Measurements from ENCODE around the gene MAPK8IP3. TPM values are rescaled to one million over a fixed set of nuclear protein-coding genes. Genes with fewer than 3 reads are reported as not detected.
A peak's percentile ranks its signal among the peaks of the same experiment; 100 is the strongest.

Gene MAPK8IP3
- total RNA-seq, 2 experiments from 2014 or later = 146 to 157 TPM

- H3K27ac Mint-ChIP-seq = no peak overlapping the region
- POLR2A ChIA-PET = interaction anchor here (0.6 kb wide), 1 partner anchor 162 kb away, joined by 3 read pairs; no protein-coding TSS in a partner anchor
- H3K4me1 Mint-ChIP-seq = no peaks in the 10 kb centered on the region
- H3K9me3 Mint-ChIP-seq = no peaks in the 10 kb centered on the region
- peaks cover 1% of the 10 kb centered on the region for H3K36me3 Mint-ChIP-seq
- ATAC-seq (ENCODE audit: low read depth) (no peak), DNase-seq (peak; percentile 21)
- H3K4me3 Mint-ChIP-seq = no peak overlapping the region
- no peaks in the 10 kb centered on the region for H3K27me3 Mint-ChIP-seq
Observed at GRCh38 chr16:1740781-1741490, 34.9 kb downstream of the MAPK8IP3 start.

GRCh38 chr16:1741553-1742165 is 35.7 kb downstream of the MAPK8IP3 start:
- H3K27ac Mint-ChIP-seq = no peak overlapping the region
- peaks cover 1% of the 10 kb centered on the region for H3K36me3 Mint-ChIP-seq
- DNase-seq (peak; percentile 24), ATAC-seq (ENCODE audit: low read depth) (no peak)
- no peaks in the 10 kb centered on the region for H3K4me1 Mint-ChIP-seq
- POLR2A ChIA-PET = interaction anchor here (0.6 kb wide), 1 partner anchor 163 kb away, joined by 3 read pairs; no protein-coding TSS in a partner anchor
- H3K4me3 Mint-ChIP-seq = no peak overlapping the region
- no peaks in the 10 kb centered on the region for H3K9me3 Mint-ChIP-seq
- no peaks in the 10 kb centered on the region for H3K27me3 Mint-ChIP-seq

- Mint-ChIP-seq H3K36me3 (peaks cover 1% of the 10 kb centered on the region), H3K4me3 (no peak overlapping the region), H3K4me1 (no peaks in the 10 kb centered on the region), H3K9me3 (no peaks in the 10 kb centered on the region), H3K27ac (no peak overlapping the region), H3K27me3 (no peaks in the 10 kb centered on the region)
- DNase-seq (peak; percentile 23), ATAC-seq (ENCODE audit: low read depth) (peak; percentile 27)
- POLR2A ChIA-PET = no interaction called here
Observed at GRCh38 chr16:1743376-1744337, 37.7 kb downstream of the MAPK8IP3 start.

GRCh38 chr16:1744338-1744840 is 38.4 kb downstream of the MAPK8IP3 start:
- H3K36me3 Mint-ChIP-seq = peaks cover 1% of the 10 kb centered on the region
- no peaks in the 10 kb centered on the region for H3K27me3 Mint-ChIP-seq
- no peak overlapping the region for H3K4me3 Mint-ChIP-seq
- POLR2A ChIA-PET = no interaction called here
- DNase-seq = no peak
- no peak overlapping the region for H3K27ac Mint-ChIP-seq
- no peaks in the 10 kb centered on the region for H3K4me1 Mint-ChIP-seq
- no peak for ATAC-seq (ENCODE audit: low read depth)
- no peaks in the 10 kb centered on the region for H3K9me3 Mint-ChIP-seq

- POLR2A ChIA-PET = no interaction called here
- no peak overlapping the region for H3K4me3 Mint-ChIP-seq
- ATAC-seq (ENCODE audit: low read depth) = no peak
- H3K27ac Mint-ChIP-seq = no peak overlapping the region
- no peak for DNase-seq
- no peaks in the 10 kb centered on the region for H3K9me3 Mint-ChIP-seq
- H3K27me3 Mint-ChIP-seq = no peaks in the 10 kb centered on the region
- H3K4me1 Mint-ChIP-seq = no peaks in the 10 kb centered on the region
- peaks cover 1% of the 10 kb centered on the region for H3K36me3 Mint-ChIP-seq
Observed at GRCh38 chr16:1745181-1745899, 39.3 kb downstream of the MAPK8IP3 start.

GRCh38 chr16:1745900-1746692 is 40.1 kb downstream of the MAPK8IP3 start:
- DNase-seq (peak; percentile 21), ATAC-seq (ENCODE audit: low read depth) (no peak)
- Mint-ChIP-seq H3K9me3 (no peaks in the 10 kb centered on the region), H3K36me3 (peaks cover 1% of the 10 kb centered on the region), H3K27me3 (no peaks in the 10 kb centered on the region), H3K4me3 (no peak overlapping the region), H3K4me1 (no peaks in the 10 kb centered on the region), H3K27ac (no peak overlapping the region)
- POLR2A ChIA-PET = no interaction called here

- peak; percentile 20 for DNase-seq
- no peak overlapping the region for H3K27ac Mint-ChIP-seq
- peaks cover 1% of the 10 kb centered on the region for H3K36me3 Mint-ChIP-seq
- POLR2A ChIA-PET = no interaction called here
- H3K4me3 Mint-ChIP-seq = no peak overlapping the region
- no peaks in the 10 kb centered on the region for H3K9me3 Mint-ChIP-seq
- no peak for ATAC-seq (ENCODE audit: low read depth)
- no peaks in the 10 kb centered on the region for H3K4me1 Mint-ChIP-seq
- H3K27me3 Mint-ChIP-seq = no peaks in the 10 kb centered on the region
Observed at GRCh38 chr16:1746693-1747195, 40.7 kb downstream of the MAPK8IP3 start.

GRCh38 chr16:1747934-1748333 is 41.9 kb downstream of the MAPK8IP3 start:
- ATAC-seq (ENCODE audit: low read depth) (no peak), DNase-seq (no peak)
- Mint-ChIP-seq H3K27me3 (no peaks in the 10 kb centered on the region), H3K4me3 (no peak overlapping the region), H3K36me3 (peaks cover 1% of the 10 kb centered on the region), H3K9me3 (no peaks in the 10 kb centered on the region), H3K27ac (no peak overlapping the region), H3K4me1 (no peaks in the 10 kb centered on the region)
- POLR2A ChIA-PET = no interaction called here

GRCh38 chr16:1749152-1750117 is 43.4 kb downstream of the MAPK8IP3 start:
- Mint-ChIP-seq H3K27me3 (no peaks in the 10 kb centered on the region), H3K4me1 (no peaks in the 10 kb centered on the region), H3K36me3 (peaks cover 1% of the 10 kb centered on the region), H3K4me3 (no peak overlapping the region), H3K9me3 (no peaks in the 10 kb centered on the region), H3K27ac (no peak overlapping the region)
- POLR2A ChIA-PET = no interaction called here
- ATAC-seq (ENCODE audit: low read depth) (no peak), DNase-seq (peak; percentile 20)

GRCh38 chr16:1751946-1752345 is 46.0 kb downstream of the MAPK8IP3 start:
- ATAC-seq (ENCODE audit: low read depth) = peak; percentile 7
- Mint-ChIP-seq H3K27ac (no peak overlapping the region), H3K9me3 (no peaks in the 10 kb centered on the region), H3K4me3 (no peak overlapping the region), H3K36me3 (peaks cover 2% of the 10 kb centered on the region), H3K4me1 (peaks cover 6% of the 10 kb centered on the region), H3K27me3 (no peaks in the 10 kb centered on the region)
- peak; percentile 20 for DNase-seq
- POLR2A ChIA-PET = no interaction called here

GRCh38 chr16:1752853-1753252 is 46.9 kb downstream of the MAPK8IP3 start:
- Mint-ChIP-seq H3K27ac (no peak overlapping the region), H3K4me3 (no peak overlapping the region), H3K36me3 (peaks cover 2% of the 10 kb centered on the region), H3K9me3 (no peaks in the 10 kb centered on the region), H3K4me1 (peaks cover 12% of the 10 kb centered on the region), H3K27me3 (no peaks in the 10 kb centered on the region)
- POLR2A ChIA-PET = no interaction called here
- no peak for ATAC-seq (ENCODE audit: low read depth)
- peak; percentile 21 for DNase-seq
